Measurements from ENCODE around the gene TPRA1. TPM values are rescaled to one million over a fixed set of nuclear protein-coding genes. Genes with fewer than 3 reads are reported as not detected.

The TPRA1 gene
- total RNA-seq, 2 experiments from 2014 or later, result 26.6 to 28.0 TPM

DNA sequence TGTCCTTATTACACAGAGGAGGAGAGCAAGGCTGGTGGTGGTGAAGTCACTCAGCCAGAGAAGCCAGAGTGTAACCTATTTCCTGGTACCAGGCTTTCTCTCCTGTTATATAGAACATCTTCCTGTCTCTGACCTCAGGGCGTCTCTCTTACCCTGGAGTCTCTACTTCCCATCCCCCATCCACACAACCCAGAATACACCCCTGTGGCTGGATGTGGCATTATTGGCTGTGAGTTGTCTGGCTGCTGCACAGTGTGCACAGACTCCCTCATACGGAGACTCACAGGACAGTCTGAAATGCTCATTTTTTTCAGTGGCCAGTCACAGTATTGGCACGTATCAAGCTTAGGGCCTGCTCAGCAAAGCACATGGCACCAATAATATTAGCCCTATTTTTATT is 47.0 kb upstream of the TPRA1 start:
- peaks cover 8% of the 10 kb centered on the region for H3K4me1 Mint-ChIP-seq (ENCODE audit: low read depth)
- peak; percentile 97 for ATAC-seq
- POLR2A ChIA-PET, result interaction anchor here (0.9 to 2.5 kb wide), 3 partner anchors 14 to 39 kb away, joined by 3 to 10 read pairs (median 5); partner anchors contain the start of gene MCM2

DNA sequence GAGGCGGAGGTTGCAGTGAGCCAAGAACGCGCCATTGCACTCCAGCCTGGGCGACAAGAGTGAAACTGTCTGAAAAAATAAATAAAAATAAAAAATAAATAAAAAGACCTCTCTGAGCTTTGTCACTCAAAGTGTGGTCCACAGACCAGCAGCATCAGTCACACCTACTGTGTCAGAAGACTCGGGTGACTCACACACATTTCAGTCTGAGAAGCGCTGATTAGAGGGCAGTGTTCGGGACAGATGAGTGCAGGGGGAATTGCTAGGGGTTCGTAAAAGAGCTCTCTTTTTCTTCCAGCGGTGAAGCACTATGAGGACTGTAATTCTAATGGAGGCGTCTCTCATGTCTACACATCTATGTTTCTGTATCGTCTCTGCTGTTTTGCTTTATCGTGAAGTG is 44.1 kb upstream of the TPRA1 start:
- intact Hi-C loops (cut with micrococcal nuclease), result no loop called here
- H3K4me3 Mint-ChIP-seq, result no peak overlapping the region

More for the DNA sequence above, 47.0 kb upstream of the TPRA1 start:
- intact Hi-C loops (cut with micrococcal nuclease), result no loop called here
- Mint-ChIP-seq H3K27me3 (peaks cover 5% of the 10 kb centered on the region), H3K27ac (no peak overlapping the region), H3K9me3 (no peaks in the 10 kb centered on the region), H3K36me3 (ENCODE audit: low read depth) (no peaks in the 10 kb centered on the region), H3K4me3 (no peak overlapping the region)
- TF ChIP-seq, protein P1, sequence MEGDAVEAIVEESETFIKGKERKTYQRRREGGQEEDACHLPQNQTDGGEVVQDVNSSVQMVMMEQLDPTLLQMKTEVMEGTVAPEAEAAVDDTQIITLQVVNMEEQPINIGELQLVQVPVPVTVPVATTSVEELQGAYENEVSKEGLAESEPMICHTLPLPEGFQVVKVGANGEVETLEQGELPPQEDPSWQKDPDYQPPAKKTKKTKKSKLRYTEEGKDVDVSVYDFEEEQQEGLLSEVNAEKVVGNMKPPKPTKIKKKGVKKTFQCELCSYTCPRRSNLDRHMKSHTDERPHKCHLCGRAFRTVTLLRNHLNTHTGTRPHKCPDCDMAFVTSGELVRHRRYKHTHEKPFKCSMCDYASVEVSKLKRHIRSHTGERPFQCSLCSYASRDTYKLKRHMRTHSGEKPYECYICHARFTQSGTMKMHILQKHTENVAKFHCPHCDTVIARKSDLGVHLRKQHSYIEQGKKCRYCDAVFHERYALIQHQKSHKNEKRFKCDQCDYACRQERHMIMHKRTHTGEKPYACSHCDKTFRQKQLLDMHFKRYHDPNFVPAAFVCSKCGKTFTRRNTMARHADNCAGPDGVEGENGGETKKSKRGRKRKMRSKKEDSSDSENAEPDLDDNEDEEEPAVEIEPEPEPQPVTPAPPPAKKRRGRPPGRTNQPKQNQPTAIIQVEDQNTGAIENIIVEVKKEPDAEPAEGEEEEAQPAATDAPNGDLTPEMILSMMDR (IDR thresholded peaks at IDR 0.05), result no peak
- CTCF ChIA-PET, result interaction anchor here (2.3 to 3.0 kb wide), 2 partner anchors 14 to 62 kb away, joined by 9 read pairs; no protein-coding TSS in a partner anchor
- DNase-seq, result peak; percentile 60

DNA sequence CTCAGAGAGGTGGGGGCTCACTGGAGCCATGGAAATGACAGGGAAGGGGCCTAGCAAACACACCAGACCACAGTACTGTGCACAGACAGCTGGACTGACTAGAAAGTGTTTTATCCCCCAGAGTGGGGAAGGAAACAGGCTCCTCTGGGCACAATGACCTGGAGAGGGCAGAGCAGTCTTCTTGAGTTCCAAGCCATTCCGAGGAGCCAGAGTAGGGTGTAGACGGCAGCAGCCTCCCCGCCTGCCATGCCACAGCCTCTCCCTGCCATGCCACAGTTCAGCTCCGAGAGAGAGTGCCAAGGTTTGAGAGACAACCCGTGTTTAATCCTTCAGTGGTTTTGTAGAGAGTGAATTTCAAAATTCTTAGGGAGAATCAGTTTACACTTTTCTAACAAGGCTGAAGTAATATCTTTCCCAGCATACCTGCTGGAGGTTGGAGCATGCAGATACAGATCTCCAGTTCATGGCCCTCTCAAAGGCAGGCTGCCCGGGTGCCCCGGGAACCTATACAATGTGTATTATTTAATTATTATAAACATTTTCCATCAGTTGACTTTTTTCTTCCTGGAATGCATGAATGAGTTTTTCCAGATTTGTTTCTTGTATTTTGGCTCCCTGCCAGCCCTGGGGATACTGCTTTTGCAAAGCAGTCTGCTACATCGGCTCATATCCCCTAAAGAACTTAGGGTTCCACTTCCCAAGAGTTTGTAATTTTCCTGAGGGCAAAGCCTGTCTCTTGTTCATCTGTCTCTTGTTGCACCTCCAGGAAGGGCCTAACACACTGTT is 41.7 kb upstream of the TPRA1 start:
- peaks cover 2% of the 10 kb centered on the region for H3K36me3 Mint-ChIP-seq (ENCODE audit: low read depth)
- ChIA-PET POLR2A (interaction anchor here (0.8 to 1.5 kb wide), 3 partner anchors 12 to 34 kb away, joined by 3 to 5 read pairs (median 3); no protein-coding TSS in a partner anchor), CTCF (interaction anchor here (1.3 to 2.9 kb wide), 2 partner anchors 57 to 62 kb away, joined by 3 to 13 read pairs; no protein-coding TSS in a partner anchor)
- no peak for ATAC-seq
- peaks cover 32% of the 10 kb centered on the region for H3K27me3 Mint-ChIP-seq
- TF ChIP-seq, protein P1 (IDR thresholded peaks at IDR 0.05), result no peak
- intact Hi-C loops (cut with micrococcal nuclease), result no loop called here
- H3K4me1 Mint-ChIP-seq (ENCODE audit: low read depth), result peaks cover 15% of the 10 kb centered on the region
- no peak overlapping the region for H3K27ac Mint-ChIP-seq
- peaks cover 1% of the 10 kb centered on the region for H3K9me3 Mint-ChIP-seq
- no peak overlapping the region for H3K4me3 Mint-ChIP-seq
- DNase-seq, result no peak

More for the DNA sequence above, 44.1 kb upstream of the TPRA1 start:
- CTCF ChIA-PET, result interaction anchor here (1.0 to 3.0 kb wide), 2 partner anchors 17 to 59 kb away, joined by 3 to 9 read pairs; no protein-coding TSS in a partner anchor
- Mint-ChIP-seq H3K9me3 (no peaks in the 10 kb centered on the region), H3K36me3 (ENCODE audit: low read depth) (no peaks in the 10 kb centered on the region), H3K27me3 (peaks cover 17% of the 10 kb centered on the region), H3K4me1 (ENCODE audit: low read depth) (peaks cover 15% of the 10 kb centered on the region), H3K27ac (no peak overlapping the region)
- TF ChIP-seq, protein P1 (IDR thresholded peaks at IDR 0.05), result no peak
- DNase-seq, result no peak
- ATAC-seq, result no peak
- POLR2A ChIA-PET, result interaction anchor here (2.1 kb wide), 1 partner anchor 32 kb away, joined by 4 read pairs; no protein-coding TSS in a partner anchor

DNA sequence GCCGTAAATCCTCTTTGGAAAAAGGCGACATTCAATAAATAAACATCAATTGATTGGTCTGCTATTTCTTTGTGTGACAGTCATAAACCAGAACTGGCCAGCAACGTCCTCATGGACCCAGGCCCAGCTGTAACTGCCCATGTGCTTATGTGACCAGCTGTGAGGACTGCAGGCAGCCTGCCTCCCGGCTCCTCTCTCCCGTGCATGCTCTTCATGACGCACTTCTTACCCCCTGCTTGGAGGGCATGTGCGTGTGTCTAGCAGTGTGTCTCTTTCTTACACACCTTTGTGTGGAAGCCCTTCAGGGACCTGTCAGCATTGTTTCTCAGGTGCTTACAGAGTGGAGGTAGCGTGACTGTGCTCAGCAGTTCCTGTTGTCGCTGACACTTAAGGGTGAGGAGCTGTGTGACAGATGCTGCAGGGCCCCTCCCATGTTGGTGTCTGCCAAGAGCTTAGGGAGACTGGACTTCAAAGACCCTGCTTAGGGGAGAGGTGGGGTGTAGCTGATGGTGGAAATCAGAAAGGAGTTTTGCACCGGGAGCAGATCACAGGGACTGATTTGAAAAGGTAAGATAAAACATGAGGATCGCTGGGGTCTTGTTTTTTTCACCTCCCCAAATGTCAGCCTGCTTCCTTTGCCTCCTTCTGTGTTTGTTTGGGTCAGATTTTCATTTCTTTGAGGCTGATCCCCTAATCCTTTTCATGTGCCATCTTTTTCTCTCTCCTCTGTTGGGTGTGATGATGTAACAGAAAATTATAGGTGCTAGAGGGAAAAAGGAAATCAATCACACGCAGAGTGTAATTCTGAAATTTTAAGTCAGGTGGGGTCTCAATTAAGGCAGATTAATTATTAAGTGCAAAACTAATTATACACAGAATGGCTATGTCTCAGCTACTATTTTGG is 40.5 kb upstream of the TPRA1 start:
- Mint-ChIP-seq H3K9me3 (peaks cover 1% of the 10 kb centered on the region), H3K4me1 (ENCODE audit: low read depth) (peaks cover 26% of the 10 kb centered on the region), H3K27ac (no peak overlapping the region), H3K36me3 (ENCODE audit: low read depth) (peaks cover 2% of the 10 kb centered on the region), H3K27me3 (peaks cover 34% of the 10 kb centered on the region), H3K4me3 (no peak overlapping the region)
- CTCF ChIA-PET, result interaction anchor here (2.9 kb wide), 1 partner anchor 56 kb away, joined by 13 read pairs; no protein-coding TSS in a partner anchor
- TF ChIP-seq, protein P1 (IDR thresholded peaks at IDR 0.05), result no peak
- POLR2A ChIA-PET, result interaction anchor here (0.8 to 1.4 kb wide), 2 partner anchors 11 to 32 kb away, joined by 3 to 5 read pairs; no protein-coding TSS in a partner anchor
- ATAC-seq, result no peak
- DNase-seq, result no peak
- intact Hi-C loops (cut with micrococcal nuclease), result no loop called here

Data from activated CD8-positive, alpha-beta T cell treated with anti-CD3 and anti-CD28 coated beads for 36 hours (primary cell).